HG03139 (cell line): ENCODE measurements around the gene SALL3.

Experiments
- ATAC-seq: cut with Tn5 transposase; IDR thresholded peaks from one replicate; pipeline ENCODE4 v1.9.1; 2021; ENCODE audit not compliant: unreplicated experiment

SALL3 gene

GRCh38 chr18:78965260-78965659, 14.4 kb upstream of the SALL3 start:
- no peak for ATAC-seq

- no peak for ATAC-seq
These were observed 13.5 kb upstream of the SALL3 start for GRCh38 chr18:78965917-78966792.

- no peak for ATAC-seq
These were observed 12.9 kb upstream of the SALL3 start for GRCh38 chr18:78966793-78967106.

GRCh38 chr18:78967692-78968091, 11.9 kb upstream of the SALL3 start:
- no peak for ATAC-seq

GRCh38 chr18:78969574-78970315, 9.9 kb upstream of the SALL3 start:
- ATAC-seq, result no peak

- no peak for ATAC-seq
These were observed 8.8 kb upstream of the SALL3 start for GRCh38 chr18:78970774-78971333.

GRCh38 chr18:78971511-78972245, 7.9 kb upstream of the SALL3 start:
- ATAC-seq, result no peak

GRCh38 chr18:78972385-78972918, 7.2 kb upstream of the SALL3 start:
- no peak for ATAC-seq

- ATAC-seq, result no peak
These were observed 6.7 kb upstream of the SALL3 start for GRCh38 chr18:78972930-78973331.

- ATAC-seq, result no peak
These were observed 6.1 kb upstream of the SALL3 start for GRCh38 chr18:78973357-78974083.

- no peak for ATAC-seq
These were observed 5.4 kb upstream of the SALL3 start for GRCh38 chr18:78974115-78974761.

GRCh38 chr18:78975292-78975691, 4.3 kb upstream of the SALL3 start:
- ATAC-seq, result no peak

- no peak for ATAC-seq
These were observed 3.8 kb upstream of the SALL3 start for GRCh38 chr18:78975699-78976335.

GRCh38 chr18:78976765-78977636, 2.6 kb upstream of the SALL3 start:
- ATAC-seq, result no peak

- ATAC-seq, result no peak
These were observed 1.8 kb upstream of the SALL3 start for GRCh38 chr18:78977637-78978348.

GRCh38 chr18:78978349-78979055, 1.1 kb upstream of the SALL3 start:
- ATAC-seq, result no peak

GRCh38 chr18:78979056-78979729, 425 bp upstream of the SALL3 start:
- no peak for ATAC-seq
